ENCODE results near the gene PCP2.

PCP2 gene

DNA sequence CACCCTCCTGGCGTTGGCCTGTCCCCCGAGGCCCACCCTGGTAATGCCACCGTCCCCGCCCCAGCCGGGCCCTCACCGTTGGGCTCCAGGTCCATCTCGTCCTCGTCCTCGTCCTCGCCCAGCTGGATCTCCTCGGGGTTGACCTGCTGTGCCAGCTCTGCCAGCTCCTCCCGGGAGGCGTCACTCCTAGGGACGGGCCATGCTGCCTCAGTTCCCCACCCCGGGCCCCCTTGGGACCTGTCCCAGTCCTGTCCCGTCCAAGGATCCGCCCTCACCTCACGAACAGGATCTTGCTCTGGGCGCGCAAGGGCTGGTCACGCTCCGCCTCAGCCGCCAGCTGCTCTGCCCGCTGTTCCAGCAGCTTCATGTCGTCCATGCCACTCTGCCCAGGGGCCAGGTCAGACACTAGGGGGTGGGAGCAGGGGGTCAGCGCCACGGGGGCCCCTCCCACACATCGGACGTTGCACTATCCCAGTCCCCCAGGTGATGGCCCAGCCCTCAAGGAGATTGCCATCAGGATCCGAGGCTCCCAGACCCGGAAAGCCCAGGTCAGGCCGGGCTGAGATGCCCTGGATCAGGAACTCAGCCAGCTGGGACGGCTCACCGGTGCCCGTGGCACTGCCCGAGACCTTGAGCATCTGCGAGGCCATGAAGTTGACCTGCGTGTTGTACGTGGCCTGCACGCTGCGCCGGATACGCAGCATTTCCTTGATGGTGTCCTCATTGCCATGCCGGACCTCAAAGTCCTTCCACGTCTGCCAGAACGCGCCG, 13.7 kb downstream of the PCP2 start:
- DNase-seq (ENCODE audit: low read depth in 1 of 2, low spot score in 1 of 2): no peak

GRCh38 chr19:7618771-7619510, 14.6 kb downstream of the PCP2 start:
- DNase-seq (ENCODE audit: low read depth in 1 of 2, low spot score in 1 of 2): no peak

GRCh38 chr19:7618348-7618747, 15.2 kb downstream of the PCP2 start:
- DNase-seq (ENCODE audit: low read depth in 1 of 2, low spot score in 1 of 2): no peak

- no peak for DNase-seq (ENCODE audit: low read depth in 1 of 2, low spot score in 1 of 2)
Observed at GRCh38 chr19:7617735-7618134, 15.8 kb downstream of the PCP2 start.

GRCh38 chr19:7617172-7617571, 16.3 kb downstream of the PCP2 start:
- no peak for DNase-seq (ENCODE audit: low read depth in 1 of 2, low spot score in 1 of 2)

DNA sequence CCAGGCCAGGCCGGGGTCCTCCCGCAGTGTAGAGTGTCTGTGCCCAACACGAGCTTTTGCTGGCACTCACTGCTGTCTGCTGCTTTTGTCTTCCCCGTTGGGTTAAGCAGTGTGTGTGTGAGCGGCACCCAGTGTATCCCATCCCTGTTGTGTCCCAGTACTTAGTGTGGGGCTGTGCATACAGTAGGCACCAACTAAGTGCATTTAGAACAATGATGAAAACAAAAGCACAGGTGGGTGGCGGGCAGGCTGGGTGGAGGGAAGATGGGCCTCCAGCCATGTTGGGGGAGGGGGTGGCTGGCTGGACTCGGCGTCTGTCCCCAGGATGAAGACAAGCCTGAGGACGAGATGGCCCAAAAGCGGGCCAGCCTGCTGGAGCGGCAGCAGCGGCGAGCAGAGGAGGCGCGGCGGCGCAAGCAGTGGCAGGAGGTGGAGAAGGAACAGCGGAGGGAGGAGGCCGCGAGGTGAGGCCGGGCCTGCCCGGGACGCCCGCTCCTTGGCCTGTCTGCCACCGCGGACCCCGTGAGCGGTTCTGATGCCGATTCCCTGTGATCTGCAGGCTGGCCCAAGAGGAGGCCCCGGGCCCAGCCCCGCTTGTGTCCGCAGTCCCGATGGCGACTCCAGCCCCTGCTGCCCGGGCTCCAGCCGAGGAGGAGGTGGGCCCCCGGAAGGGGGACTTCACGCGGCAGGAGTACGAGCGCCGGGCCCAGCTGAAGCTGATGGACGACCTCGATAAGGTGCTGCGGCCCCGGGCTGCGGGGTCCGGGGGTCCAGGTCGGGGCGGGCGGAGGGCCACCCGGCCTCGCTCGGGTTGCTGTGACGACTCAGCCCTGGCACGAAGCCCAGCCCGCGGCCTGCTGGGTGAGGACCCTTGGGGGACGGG, 18.4 kb downstream of the PCP2 start:
- DNase-seq (ENCODE audit: low read depth in 1 of 2, low spot score in 1 of 2): no peak

- DNase-seq (ENCODE audit: low read depth in 1 of 2, low spot score in 1 of 2): no peak
Observed at GRCh38 chr19:7612282-7613274, 20.9 kb downstream of the PCP2 start.

DNA sequence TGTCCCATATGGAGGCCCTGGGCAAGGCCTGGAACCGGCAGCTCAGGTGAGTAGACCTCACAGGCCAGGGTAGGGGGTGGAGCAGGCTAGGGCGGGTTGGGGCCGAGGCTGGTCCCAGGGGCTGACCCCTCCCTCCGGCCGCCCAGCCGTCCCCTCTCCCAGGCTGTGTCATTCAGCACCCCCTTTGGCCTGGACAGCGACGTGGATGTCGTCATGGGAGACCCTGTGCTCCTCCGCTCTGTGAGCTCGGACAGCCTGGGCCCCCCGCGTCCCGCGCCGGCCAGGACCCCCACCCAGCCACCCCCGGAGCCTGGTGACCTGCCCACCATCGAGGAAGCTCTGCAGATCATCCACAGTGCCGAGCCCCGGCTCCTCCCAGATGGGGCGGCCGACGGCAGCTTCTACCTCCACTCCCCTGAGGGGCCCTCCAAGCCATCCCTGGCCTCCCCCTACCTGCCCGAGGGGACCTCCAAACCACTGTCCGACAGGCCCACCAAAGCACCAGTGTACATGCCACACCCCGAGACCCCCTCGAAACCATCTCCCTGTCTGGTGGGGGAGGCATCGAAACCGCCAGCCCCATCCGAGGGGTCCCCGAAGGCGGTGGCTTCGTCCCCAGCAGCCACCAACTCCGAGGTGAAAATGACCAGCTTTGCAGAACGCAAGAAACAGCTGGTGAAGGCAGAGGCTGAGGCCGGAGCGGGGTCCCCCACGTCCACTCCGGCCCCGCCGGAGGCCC, 21.8 kb downstream of the PCP2 start:
- no peak for DNase-seq (ENCODE audit: low read depth in 1 of 2, low spot score in 1 of 2)

GRCh38 chr19:7610491-7611240, 22.9 kb downstream of the PCP2 start:
- DNase-seq (ENCODE audit: low read depth in 1 of 2, low spot score in 1 of 2): no peak

- no peak for DNase-seq (ENCODE audit: low read depth in 1 of 2, low spot score in 1 of 2)
Observed at GRCh38 chr19:7607874-7608560, 25.5 kb downstream of the PCP2 start.

GRCh38 chr19:7607212-7607873, 26.2 kb downstream of the PCP2 start:
- no peak for DNase-seq (ENCODE audit: low read depth in 1 of 2, low spot score in 1 of 2)

GRCh38 chr19:7606289-7606688, 27.2 kb downstream of the PCP2 start:
- no peak for DNase-seq (ENCODE audit: low read depth in 1 of 2, low spot score in 1 of 2)

- DNase-seq (ENCODE audit: low read depth in 1 of 2, low spot score in 1 of 2): no peak
Observed at GRCh38 chr19:7605490-7606222, 27.9 kb downstream of the PCP2 start.

DNA sequence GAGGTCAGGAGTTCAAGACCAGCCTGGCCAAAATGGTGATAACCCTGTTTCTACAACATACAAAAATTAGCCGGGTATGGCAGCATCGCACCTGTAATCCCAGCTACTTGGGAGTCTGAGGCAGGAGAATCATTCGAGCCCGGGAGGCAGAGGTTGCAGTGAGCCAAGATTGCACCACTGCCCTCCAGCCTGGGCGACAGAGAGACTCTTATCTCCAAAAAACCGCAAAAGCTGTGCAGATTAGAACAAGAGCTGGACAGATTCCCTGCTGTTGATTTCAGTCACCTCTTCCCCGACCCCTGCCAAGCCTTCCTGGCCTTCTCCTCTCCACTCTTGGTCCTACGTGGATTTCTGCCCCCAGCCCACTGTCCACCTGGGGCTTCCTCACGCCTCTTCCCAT, 29.6 kb downstream of the PCP2 start:
- no peak for DNase-seq (ENCODE audit: low read depth in 1 of 2, low spot score in 1 of 2)

DNA sequence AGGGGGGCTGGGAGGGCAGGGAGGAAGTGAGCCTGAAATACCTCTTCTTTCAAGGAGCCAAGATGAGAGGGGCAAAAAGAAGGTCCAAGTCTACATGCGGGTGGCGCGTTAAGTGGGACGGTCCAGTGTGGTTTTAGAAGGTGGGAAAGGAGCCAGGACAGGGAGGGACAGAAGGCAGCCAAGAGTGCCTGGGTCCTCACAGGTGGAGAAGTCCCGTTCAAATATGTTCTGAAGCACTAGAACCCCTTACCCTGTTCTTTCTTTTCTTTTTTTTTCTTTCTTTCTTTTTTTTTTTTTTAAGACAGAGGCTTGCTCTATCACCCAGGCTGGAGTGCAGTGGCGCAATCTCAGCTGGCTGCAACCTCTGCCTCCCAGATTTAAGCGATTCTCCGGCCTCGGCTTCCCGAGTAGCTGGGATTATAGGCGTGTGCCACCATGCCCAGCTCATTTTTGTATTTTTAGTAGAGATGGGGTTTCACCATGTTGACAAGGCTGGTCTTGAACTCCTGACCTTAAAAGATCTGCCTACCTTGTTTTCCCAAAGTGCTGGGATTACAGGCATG, 30.5 kb downstream of the PCP2 start:
- DNase-seq (ENCODE audit: low read depth in 1 of 2, low spot score in 1 of 2): no peak

DNA sequence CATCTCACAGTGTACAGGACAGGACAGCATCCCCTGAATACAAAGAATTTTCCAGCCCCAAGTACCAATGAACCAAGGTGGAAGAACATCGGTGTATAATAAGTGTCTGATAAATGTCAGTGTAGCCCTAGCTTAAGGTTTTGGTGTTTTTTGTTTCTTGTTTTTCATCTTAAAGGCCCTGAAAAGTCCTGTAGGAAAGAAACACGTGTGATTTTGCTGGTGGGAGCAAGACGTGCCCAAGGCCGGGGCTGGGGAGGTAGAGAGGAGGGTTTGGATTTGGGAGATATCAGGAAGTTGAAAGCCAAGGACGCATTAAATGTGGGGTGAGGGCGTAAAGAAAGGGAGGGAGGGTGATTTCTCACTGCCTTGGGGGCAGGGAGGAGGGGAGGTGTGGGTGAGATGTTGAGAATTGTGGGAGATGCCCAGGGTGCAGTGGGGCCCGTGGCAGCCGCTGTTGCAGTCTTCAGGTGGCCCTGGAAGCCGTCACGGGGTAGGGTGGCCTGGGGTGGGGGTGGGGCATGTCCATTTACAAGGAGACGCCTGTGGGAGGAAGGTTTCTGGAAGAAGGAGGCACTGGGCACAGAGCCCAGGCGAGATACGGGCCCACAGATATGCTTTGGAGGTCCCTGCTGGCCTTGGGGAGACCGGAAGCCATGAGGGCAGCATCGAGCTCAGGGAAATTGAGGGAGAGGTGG, 31.1 kb downstream of the PCP2 start:
- no peak for DNase-seq (ENCODE audit: low read depth in 1 of 2, low spot score in 1 of 2)
